ENCODE data around the gene CDH23. TPM values are rescaled to one million over a fixed set of nuclear protein-coding genes. Genes with fewer than 3 reads are reported as not detected.
"Not testable (repeated sequence)": the region's sequence is repeated elsewhere in the genome, so short reads cannot be mapped to it uniquely, and the experiment has no call there.

The CDH23 gene
- total RNA-seq, 6 donors from 2014 or later = 4.7 to 29.3 (median 10.4) TPM

- no peaks in the 10 kb centered on the region for H3K36me3 ChIP-seq
- DNase-seq (no peak), ATAC-seq (ENCODE audit: low FRiP score in 2 of 2) (no peak)
- H3K4me1 ChIP-seq = peaks cover 0 to 22% (median 16%) of the 10 kb centered on the region in 4 donors
- WGBS, 2 donors = 75 to 86% methylated on average over 2 of the region's 2 CpGs
- no peaks in the 10 kb centered on the region for H3K9me3 ChIP-seq
- TF ChIP-seq POLR2A (IDR thresholded peaks at IDR 0.05) (no peak), EP300 (IDR thresholded peaks at IDR 0.05) (no peak), CTCF (IDR thresholded peaks at IDR 0.05) (no peak), POLR2AphosphoS5 (IDR thresholded peaks at IDR 0.05) (no peak)
- peak overlapping the region in 2 of 4 donors; percentile 64 to 91 for H3K27ac ChIP-seq
- H3K4me3 ChIP-seq = no peak overlapping the region
- H3K27me3 ChIP-seq = no peaks in the 10 kb centered on the region
Measured at GRCh38 chr10:71599518-71599917, 202.8 kb downstream of the CDH23 start.

GRCh38 chr10:71600242-71600641 lies 203.5 kb downstream of the CDH23 start:
- not testable (repeated sequence) for H3K9me3 ChIP-seq; H3K27me3 ChIP-seq; ATAC-seq (ENCODE audit: low FRiP score in 2 of 2); H3K36me3 ChIP-seq; DNase-seq; H3K4me3 ChIP-seq
- Histone ChIP-seq H3K4me1 (peaks cover 0 to 24% (median 16%) of the 10 kb centered on the region in 4 donors), H3K27ac (peak overlapping the region in 1 of 4 donors; percentile 53)
- 89 to 95% methylated on average over 8 of the region's 8 CpGs for WGBS, 2 donors

GRCh38 chr10:71600849-71601248 lies 204.1 kb downstream of the CDH23 start:
- peaks cover 0 to 24% (median 16%) of the 10 kb centered on the region in 4 donors for H3K4me1 ChIP-seq
- ATAC-seq (ENCODE audit: low FRiP score in 2 of 2) = peak in 1 of 2 donors; percentile 13
- no peaks in the 10 kb centered on the region for H3K9me3 ChIP-seq
- TF ChIP-seq EP300 (IDR thresholded peaks at IDR 0.05) = no peak
- peak in 1 of 2 donors; percentile 59 for TF ChIP-seq POLR2AphosphoS5 (IDR thresholded peaks at IDR 0.05)
- TF ChIP-seq POLR2A (IDR thresholded peaks at IDR 0.05) = no peak
- peak overlapping the region in 1 of 4 donors; percentile 53 for H3K27ac ChIP-seq
- 62 to 64% methylated on average over 2 of the region's 2 CpGs for WGBS, 2 donors
- H3K27me3 ChIP-seq = no peaks in the 10 kb centered on the region
- H3K36me3 ChIP-seq = no peaks in the 10 kb centered on the region
- H3K4me3 ChIP-seq = no peak overlapping the region
- DNase-seq = peak in 1 of 2 donors; percentile 29

- peaks cover 0 to 24% (median 16%) of the 10 kb centered on the region in 4 donors for H3K4me1 ChIP-seq
- DNase-seq = no peak
- WGBS, 2 donors = 87 to 98% methylated on average over 4 to 5 of the region's 5 CpGs
- ATAC-seq (ENCODE audit: low FRiP score in 2 of 2) = no peak
- no peaks in the 10 kb centered on the region for H3K36me3 ChIP-seq
- H3K4me3 ChIP-seq = no peak overlapping the region
- H3K27me3 ChIP-seq = no peaks in the 10 kb centered on the region
- H3K27ac ChIP-seq = no peak overlapping the region
- H3K9me3 ChIP-seq = no peaks in the 10 kb centered on the region
- TF ChIP-seq EP300 (IDR thresholded peaks at IDR 0.05) = no peak
- no peak for TF ChIP-seq POLR2A (IDR thresholded peaks at IDR 0.05)
- TF ChIP-seq CTCF (IDR thresholded peaks at IDR 0.05) = no peak
- TF ChIP-seq POLR2AphosphoS5 (IDR thresholded peaks at IDR 0.05) = no peak
Measured at GRCh38 chr10:71601273-71601672, 204.6 kb downstream of the CDH23 start.

- no peak for TF ChIP-seq EP300 (IDR thresholded peaks at IDR 0.05)
- no peak for TF ChIP-seq POLR2AphosphoS5 (IDR thresholded peaks at IDR 0.05)
- TF ChIP-seq CTCF (IDR thresholded peaks at IDR 0.05) = no peak
- no peak for TF ChIP-seq POLR2A (IDR thresholded peaks at IDR 0.05)
- Histone ChIP-seq H3K27ac (no peak overlapping the region), H3K4me1 (peaks cover 0 to 14% (median 8%) of the 10 kb centered on the region in 4 donors), H3K36me3 (no peaks in the 10 kb centered on the region), H3K9me3 (no peaks in the 10 kb centered on the region), H3K27me3 (no peaks in the 10 kb centered on the region), H3K4me3 (no peak overlapping the region)
- 60 to 67% methylated on average over 7 of the region's 7 CpGs for WGBS, 2 donors
- ATAC-seq (ENCODE audit: low FRiP score in 2 of 2) (no peak), DNase-seq (no peak)
Measured at GRCh38 chr10:71603150-71603549, 206.4 kb downstream of the CDH23 start.

- Histone ChIP-seq H3K27ac (no peak overlapping the region), H3K27me3 (no peaks in the 10 kb centered on the region), H3K36me3 (no peaks in the 10 kb centered on the region), H3K9me3 (no peaks in the 10 kb centered on the region), H3K4me3 (no peak overlapping the region), H3K4me1 (peaks cover 0 to 9% (median 2%) of the 10 kb centered on the region in 4 donors)
- 90 to 96% methylated on average over 4 of the region's 4 CpGs for WGBS, 2 donors
- no peak for TF ChIP-seq CTCF (IDR thresholded peaks at IDR 0.05)
- no peak for TF ChIP-seq POLR2AphosphoS5 (IDR thresholded peaks at IDR 0.05)
- TF ChIP-seq EP300 (IDR thresholded peaks at IDR 0.05) = no peak
- no peak for TF ChIP-seq POLR2A (IDR thresholded peaks at IDR 0.05)
- DNase-seq = no peak
- no peak for ATAC-seq (ENCODE audit: low FRiP score in 2 of 2)
Measured at GRCh38 chr10:71603754-71604153, 207.0 kb downstream of the CDH23 start.

All from upper lobe of left lung (tissue), 6 donors.